Ishikawa (cell line): ENCODE data around the gene TGM2.
A peak's percentile ranks its signal among the peaks of the same experiment; 100 is the strongest.

Experiments used
- CEBPB ChIP-seq: IDR thresholded peaks from 2 replicates; pipeline ENCODE4 v1.6.1; 2012
- CREB1 ChIP-seq: IDR thresholded peaks from 2 replicates; pipeline ENCODE4 v1.6.1; 2012; ENCODE audit warnings: low read depth
- EGR1 ChIP-seq: IDR thresholded peaks from 2 replicates; pipeline ENCODE4 v1.6.1; 2012
- EP300 ChIP-seq: IDR thresholded peaks from 2 replicates; pipeline ENCODE4 v1.6.1; 2012; ENCODE audit warnings: borderline replicate concordance
- FOXM1 ChIP-seq: IDR thresholded peaks from 2 replicates; pipeline ENCODE4 v1.6.1; 2012; ENCODE audit warnings: low read depth, borderline replicate concordance
- NFIC ChIP-seq: IDR thresholded peaks from 2 replicates; pipeline ENCODE4 v1.6.1; 2012
- RAD21 ChIP-seq: IDR thresholded peaks from 2 replicates; pipeline ENCODE4 v1.6.1; 2012; ENCODE audit warnings: low read depth
- REST ChIP-seq: IDR thresholded peaks from 2 replicates; pipeline ENCODE4 v1.6.1; 2012; ENCODE audit warnings: low read depth, mild to moderate bottlenecking
- TAF1 ChIP-seq: IDR thresholded peaks from 2 replicates; pipeline ENCODE4 v1.6.1; 2012; ENCODE audit warnings: low read depth, mild to moderate bottlenecking
- TCF12 ChIP-seq: IDR thresholded peaks from 2 replicates; pipeline ENCODE4 v1.6.1; 2012; ENCODE audit warnings: low read depth
- TEAD4 ChIP-seq: IDR thresholded peaks from 2 replicates; pipeline ENCODE4 v1.6.1; 2012
- USF1 ChIP-seq: IDR thresholded peaks from 2 replicates; pipeline ENCODE4 v1.6.1; 2012
- YY1 ChIP-seq: IDR thresholded peaks from 2 replicates; pipeline ENCODE4 v1.6.1; 2012; ENCODE audit warnings: low read depth
- ZBTB7A ChIP-seq: IDR thresholded peaks from 2 replicates; pipeline ENCODE4 v1.6.1; 2012; ENCODE audit warnings: low read depth
- TF ChIP-seq, protein P1 (sequence below): IDR thresholded peaks from 2 replicates; pipeline ENCODE4 v1.6.1; 2012

Gene TGM2

DNA sequence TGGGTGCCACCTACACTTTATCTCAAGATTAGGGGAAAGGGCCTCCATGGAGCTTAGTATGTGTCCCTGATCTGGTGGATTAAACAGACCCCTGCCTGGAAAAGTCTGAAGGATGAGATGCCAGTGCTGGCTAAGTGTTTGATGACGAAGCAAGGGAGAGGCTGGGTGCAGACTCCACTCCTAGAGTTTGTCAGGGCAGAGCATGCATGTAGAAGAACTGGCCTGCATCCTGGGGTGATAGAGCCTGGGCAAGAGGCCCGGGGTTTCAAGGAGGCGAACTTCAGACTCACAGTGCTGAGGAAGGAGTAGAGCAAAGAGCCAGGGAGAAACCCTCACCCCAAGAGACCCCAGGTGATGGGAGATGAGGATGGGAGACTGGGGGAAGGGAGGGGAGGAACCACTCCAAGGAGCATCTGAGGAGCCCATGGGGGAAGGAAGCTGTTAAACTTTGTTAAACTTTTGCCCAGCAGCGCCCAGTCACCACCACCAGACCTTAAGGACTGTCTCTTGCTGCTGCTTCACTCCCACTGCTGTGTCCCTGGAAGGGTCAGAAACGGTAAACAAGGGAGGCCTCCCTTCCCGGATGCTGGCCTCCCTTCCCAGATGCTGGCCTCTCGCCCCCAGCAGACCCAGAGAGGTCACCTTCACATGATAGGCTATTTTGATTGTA lies 69.9 kb downstream of the TGM2 start:
- TF ChIP-seq TAF1 (no peak), REST (no peak), YY1 (no peak), FOXM1 (no peak), EGR1 (no peak), ZBTB7A (no peak), CEBPB (no peak), CREB1 (no peak), RAD21 (no peak), EP300 (no peak), TCF12 (no peak), TEAD4 (no peak)

- TF ChIP-seq TAF1 (no peak), CEBPB (peak; percentile 78)
These were observed 70.6 kb downstream of the TGM2 start for GRCh38 chr20:38094373-38094891.

DNA sequence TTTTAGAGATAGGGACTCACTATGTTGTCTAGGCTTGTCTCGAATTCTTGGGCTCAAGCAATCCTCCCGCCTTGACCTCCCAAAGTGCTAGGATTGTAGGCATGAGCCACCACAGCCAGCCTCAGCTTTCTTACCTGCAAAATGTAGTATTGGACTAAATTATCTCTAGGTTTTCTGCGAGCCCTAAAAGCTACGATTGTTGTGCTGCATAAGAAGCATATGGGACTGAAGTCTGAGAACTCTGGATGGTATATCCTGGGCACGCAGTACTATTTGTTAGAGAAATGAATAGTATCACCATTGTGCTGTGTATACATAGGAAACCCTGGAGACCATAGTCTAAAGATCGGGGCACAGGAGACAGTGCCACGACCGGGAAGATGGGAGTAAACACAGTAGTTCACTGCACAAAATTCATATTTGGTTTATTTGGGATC lies 71.4 kb downstream of the TGM2 start:
- no peak for TF ChIP-seq YY1

GRCh38 chr20:38092915-38093314 lies 72.2 kb downstream of the TGM2 start:
- TF ChIP-seq EGR1 (no peak), EP300 (no peak), TEAD4 (no peak), USF1 (no peak), ZBTB7A (no peak), TCF12 (no peak), NFIC (no peak), TAF1 (no peak), CEBPB (no peak), REST (no peak), CREB1 (no peak), YY1 (no peak), FOXM1 (no peak), RAD21 (no peak)
- TF ChIP-seq, protein P1, sequence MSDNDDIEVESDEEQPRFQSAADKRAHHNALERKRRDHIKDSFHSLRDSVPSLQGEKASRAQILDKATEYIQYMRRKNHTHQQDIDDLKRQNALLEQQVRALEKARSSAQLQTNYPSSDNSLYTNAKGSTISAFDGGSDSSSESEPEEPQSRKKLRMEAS, result no peak

- TF ChIP-seq EGR1 (no peak), EP300 (no peak), REST (no peak), RAD21 (no peak), NFIC (no peak), TEAD4 (no peak), CEBPB (no peak), CREB1 (no peak), TCF12 (no peak), ZBTB7A (no peak), FOXM1 (no peak), TAF1 (no peak), YY1 (no peak), USF1 (no peak)
- TF ChIP-seq, protein P1, result no peak
These were observed 72.7 kb downstream of the TGM2 start for GRCh38 chr20:38092260-38092857.
